HCT116 (cell line): Measurements from ENCODE around the gene RNF222. TPM values are rescaled to one million over a fixed set of nuclear protein-coding genes. Genes with fewer than 3 reads are reported as not detected.

Source experiments
- ATAC-seq: fragments of 200-7000 bp; cut with Tn5 transposase; 2 replicates; pipeline ENCODE4 v1.9.1; 2020; ENCODE audit warnings: mild to moderate bottlenecking, moderate library complexity
- BruUV-seq: library from RNA; stranded (reverse); fragments of 400-500 nt; replicated peaks from 2 replicates; lab custom pipeline; 2021; lab: Mats Ljungman, UMichigan
- CTCF ChIA-PET: fragments of 300-600 bp; sonication (Branson Sonifier 250); formaldehyde crosslinking; loops from one replicate; lab custom pipeline; 2021; ENCODE audit warnings: antibody characterized with exemption; lab: Charles Lee
- POLR2A ChIA-PET: fragments of 300-600, 350-600 bp; sonication (Branson Sonifier 250); formaldehyde crosslinking; loops from one replicate; lab custom pipeline; 2021; ENCODE audit warnings: antibody characterized with exemption; lab: Charles Lee
- RAD21 ChIA-PET, 2 experiments: fragments of 300-600 bp; sonication (Branson Sonifier 250); formaldehyde crosslinking; loops; one replicate each; lab custom pipeline; 2023; ENCODE audit warnings: low total read pairs in 2 of 2; ENCODE audit not compliant: uncharacterized antibody in 2 of 2, unreplicated experiment in 2 of 2, low non-redundant PET in 1 of 2; lab: Charles Lee
- DNase-seq: peaks from one replicate; pipeline ENCODE4 v3.0.0-alpha.2; 2010; ENCODE audit warnings: low read depth, low spot score
- H2AFZ ChIP-seq: fragments of 200-600 bp; shearing (Covaris generic), sonication (generic); 2 replicates; pipeline ENCODE4 v1.6.1; 2017; ENCODE audit warnings: low read depth, mixed run types, mixed read lengths, antibody characterized with exemption, low read length; ENCODE audit not compliant: poor library complexity, severe bottlenecking
- H3K27ac ChIP-seq: 2 replicates; pipeline ENCODE4 v1.5.1; 2012; ENCODE audit warnings: low read depth, low read length
- H3K27me3 ChIP-seq: fragments of 200-600 bp; sonication (generic); 2 replicates; pipeline ENCODE4 v1.6.1; 2016; ENCODE audit warnings: mixed run types, low read length, mixed read lengths; ENCODE audit not compliant: insufficient read depth
- H3K36me3 ChIP-seq, 2 experiments: fragments of 200-500 bp in 1 of 2; fragments of 200-600 bp in 1 of 2; sonication (Bioruptor generic) in 1 of 2; sonication (generic) in 1 of 2; 2 replicates each; pipeline versions ENCODE4 v1.5.1 to v1.6.1; 2014 to 2016; ENCODE audit warnings: low read length in 2 of 2, inconsistent platforms in 1 of 2, mixed read lengths in 1 of 2, mixed run types in 1 of 2; ENCODE audit not compliant: insufficient read depth in 2 of 2, control insufficient read depth in 1 of 2
- H3K4me1 ChIP-seq, 2 experiments: fragments of 200-600 bp in 1 of 2; sonication (generic) in 1 of 2; 2 replicates each; pipeline versions ENCODE4 v1.5.1 to v1.6.1; 2012 to 2017; ENCODE audit warnings: low read length in 2 of 2, inconsistent platforms in 1 of 2, mild to moderate bottlenecking in 1 of 2, mixed read lengths in 1 of 2, mixed run types in 1 of 2, moderate library complexity in 1 of 2; ENCODE audit not compliant: insufficient read depth in 2 of 2, control insufficient read depth in 1 of 2
- H3K4me2 ChIP-seq: fragments of 200-600 bp; sonication (generic); 2 replicates; pipeline ENCODE4 v1.6.1; 2017; ENCODE audit warnings: mixed run types, low read length, mixed read lengths
- H3K4me3 ChIP-seq, 2 experiments: fragments of 200-600 bp in 1 of 2; sonication (generic) in 1 of 2; replicated peaks in 1 of 2; 2 replicates each; pipeline ENCODE4 v1.5.1; 2011 to 2016; ENCODE audit warnings: low read length in 2 of 2, control low read depth in 1 of 2, low read depth in 1 of 2, mild to moderate bottlenecking in 1 of 2, mixed read lengths in 1 of 2, mixed run types in 1 of 2
- H3K79me2 ChIP-seq: fragments of 200-600 bp; sonication (generic); 2 replicates; pipeline ENCODE4 v1.6.1; 2017; ENCODE audit warnings: mild to moderate bottlenecking, mixed run types, low read length, moderate library complexity, mixed read lengths; ENCODE audit not compliant: insufficient read depth
- H3K9ac ChIP-seq: fragments of 200-600 bp; sonication (generic); 2 replicates; pipeline ENCODE4 v1.6.1; 2016; ENCODE audit warnings: low read length, mixed read lengths
- H3K9me2 ChIP-seq: fragments of 200-600 bp; sonication (generic), shearing (Covaris generic); 2 replicates; pipeline ENCODE4 v1.6.1; 2017; ENCODE audit warnings: mixed run types, mild to moderate bottlenecking, moderate library complexity; ENCODE audit not compliant: insufficient read depth
- H3K9me3 ChIP-seq, 2 experiments: fragments of 200-500 bp in 1 of 2; fragments of 200-600 bp in 1 of 2; sonication (Bioruptor generic) in 1 of 2; sonication (generic) in 1 of 2; 2 replicates each; pipeline ENCODE4 v1.6.1; 2014 to 2017; ENCODE audit warnings: low read length in 2 of 2, mixed read lengths in 2 of 2, inconsistent platforms in 1 of 2, low read depth in 1 of 2, mild to moderate bottlenecking in 1 of 2, mixed run types in 1 of 2, moderate library complexity in 1 of 2; ENCODE audit not compliant: control insufficient read depth in 1 of 2, insufficient read depth in 1 of 2
- H4K20me1 ChIP-seq: fragments of 200-600 bp; sonication (generic), shearing (Covaris generic); 2 replicates; pipeline ENCODE4 v1.6.1; 2017; ENCODE audit warnings: mixed run types, mild to moderate bottlenecking, moderate library complexity; ENCODE audit not compliant: insufficient read depth
- CBX3 ChIP-seq: IDR thresholded peaks from 2 replicates; pipeline ENCODE4 v1.6.1; 2012; ENCODE audit warnings: low read depth
- CEBPB ChIP-seq: IDR thresholded peaks from 2 replicates; pipeline ENCODE4 v1.6.1; 2012; ENCODE audit warnings: low read depth
- EGR1 ChIP-seq: IDR thresholded peaks from 2 replicates; pipeline ENCODE4 v1.6.1; 2012; ENCODE audit warnings: low read depth
- ELF1 ChIP-seq: IDR thresholded peaks from 2 replicates; pipeline ENCODE4 v1.6.1; 2012; ENCODE audit warnings: low read depth, borderline replicate concordance
- EZH2 ChIP-seq: fragments of 200-600 bp; sonication (generic); IDR thresholded peaks from 2 replicates; pipeline ENCODE4 v1.6.1; 2017; ENCODE audit warnings: antibody characterized with exemption, mixed run types
- EZH2phosphoT487 ChIP-seq: fragments of 200-600 bp; IDR thresholded peaks from 2 replicates; pipeline ENCODE4 v1.6.1; 2018; ENCODE audit warnings: antibody characterized with exemption, borderline replicate concordance
- FOSL1 ChIP-seq: IDR thresholded peaks from 2 replicates; pipeline ENCODE4 v1.6.1; 2012; ENCODE audit warnings: low read depth
- POLR2A ChIP-seq: IDR thresholded peaks from 2 replicates; pipeline ENCODE4 v1.7.0; 2011; ENCODE audit warnings: borderline replicate concordance; ENCODE audit not compliant: insufficient read depth, insufficient read length; ENCODE audit errors: extremely low read depth
- POLR2AphosphoS5 ChIP-seq: IDR thresholded peaks from 2 replicates; pipeline ENCODE4 v1.6.1; 2011; ENCODE audit warnings: mild to moderate bottlenecking, low read depth, low read length, moderate library complexity
- SIN3A ChIP-seq: IDR thresholded peaks from 2 replicates; pipeline ENCODE4 v1.6.1; 2012; ENCODE audit warnings: low read depth
- SP1 ChIP-seq: IDR thresholded peaks from 2 replicates; pipeline ENCODE4 v1.6.1; 2012; ENCODE audit warnings: low read depth
- SRF ChIP-seq: IDR thresholded peaks from 2 replicates; pipeline ENCODE4 v1.6.1; 2012; ENCODE audit warnings: low read depth
- TCF7L2 ChIP-seq: IDR thresholded peaks from 2 replicates; pipeline ENCODE4 v1.7.0; 2011; ENCODE audit warnings: borderline replicate concordance, inconsistent platforms; ENCODE audit not compliant: insufficient read depth, insufficient read length; ENCODE audit errors: extremely low read depth
- ZBTB33 ChIP-seq: IDR thresholded peaks from 2 replicates; pipeline ENCODE4 v1.6.1; 2011; ENCODE audit warnings: mild to moderate bottlenecking, low read length, moderate library complexity; ENCODE audit not compliant: insufficient replicate concordance; ENCODE audit errors: extremely low read depth
- ZNF274 ChIP-seq: fragments of 200-500 bp; sonication (Bioruptor generic); IDR thresholded peaks from 2 replicates; pipeline ENCODE4 v1.6.1; 2014; ENCODE audit warnings: mild to moderate bottlenecking, low read depth, low read length, inconsistent platforms
- intact Hi-C: fragments of 100-400 bp; cut with micrococcal nuclease; formaldehyde crosslinking; loops from 2 replicates; pipeline ENCODE4 v1.10.0; 2022
- total RNA-seq: library from RNA; stranded (reverse); gene quantifications from one replicate; pipeline ENCODE4 v1.2.1, GENCODE V29; 2021; ENCODE audit not compliant: unreplicated experiment

Gene RNF222
- total RNA-seq, 1 experiment from 2014 or later = not detected

GRCh38 chr17:8357910-8358309 lies 39.7 kb downstream of the RNF222 start:
- ChIA-PET POLR2A (no interaction called here), RAD21 (no interaction called here), CTCF (no interaction called here)
- H2AFZ ChIP-seq = no peak overlapping the region
- ATAC-seq (no peak), DNase-seq (no peak)
- no peaks in the 10 kb centered on the region for H3K27me3 ChIP-seq
- H3K9me2 ChIP-seq = no peaks in the 10 kb centered on the region
- H3K4me1 ChIP-seq = peaks cover 0 to 5% of the 10 kb centered on the region in 2 experiments; a peak in 1 of 4 replicates
- intact Hi-C loops = no loop called here
- no peaks in the 10 kb centered on the region for H4K20me1 ChIP-seq
- no peaks in the 10 kb centered on the region for H3K79me2 ChIP-seq
- no peak overlapping the region for H3K27ac ChIP-seq
- no peak overlapping the region for H3K4me3 ChIP-seq
- H3K9ac ChIP-seq = no peak overlapping the region
- H3K36me3 ChIP-seq = no peaks in the 10 kb centered on the region
- no peak for TF ChIP-seq SRF
- no peak for TF ChIP-seq POLR2A
- TF ChIP-seq CBX3 = no peak
- TF ChIP-seq ELF1 = no peak
- no peak for TF ChIP-seq EGR1
- no peak for TF ChIP-seq TCF7L2
- no peak for TF ChIP-seq ZBTB33
- TF ChIP-seq SIN3A = no peak
- TF ChIP-seq EZH2phosphoT487 = no peak
- H3K4me2 ChIP-seq = no peak overlapping the region
- H3K9me3 ChIP-seq = no peaks in the 10 kb centered on the region
- no TSS peak for BruUV-seq

- no peaks in the 10 kb centered on the region for H4K20me1 ChIP-seq
- H3K4me2 ChIP-seq = no peak overlapping the region
- ChIA-PET RAD21 (no interaction called here), POLR2A (no interaction called here), CTCF (no interaction called here)
- no peaks in the 10 kb centered on the region for H3K36me3 ChIP-seq
- no peak overlapping the region for H2AFZ ChIP-seq
- no peaks in the 10 kb centered on the region for H3K79me2 ChIP-seq
- no peak overlapping the region for H3K27ac ChIP-seq
- H3K9me2 ChIP-seq = no peaks in the 10 kb centered on the region
- DNase-seq (no peak), ATAC-seq (no peak)
- intact Hi-C loops = no loop called here
- no peak overlapping the region for H3K9ac ChIP-seq
- H3K27me3 ChIP-seq = no peaks in the 10 kb centered on the region
- no peak overlapping the region for H3K4me3 ChIP-seq
- H3K9me3 ChIP-seq = no peaks in the 10 kb centered on the region
- no peaks in the 10 kb centered on the region for H3K4me1 ChIP-seq
- BruUV-seq = no TSS peak
- no peak for TF ChIP-seq CEBPB
- TF ChIP-seq EGR1 = no peak
- TF ChIP-seq ZBTB33 = no peak
- no peak for TF ChIP-seq CBX3
- no peak for TF ChIP-seq SIN3A
- TF ChIP-seq SP1 = no peak
- TF ChIP-seq ZNF274 = no peak
- no peak for TF ChIP-seq POLR2A
- no peak for TF ChIP-seq FOSL1
- no peak for TF ChIP-seq SRF
- no peak for TF ChIP-seq EZH2
- no peak for TF ChIP-seq POLR2AphosphoS5
Observed at GRCh38 chr17:8354236-8354635, 43.4 kb downstream of the RNF222 start.
